Measurements from ENCODE around the gene CFAP74.
A peak's percentile ranks its signal among the peaks of the same experiment; 100 is the strongest.

CFAP74 gene

DNA sequence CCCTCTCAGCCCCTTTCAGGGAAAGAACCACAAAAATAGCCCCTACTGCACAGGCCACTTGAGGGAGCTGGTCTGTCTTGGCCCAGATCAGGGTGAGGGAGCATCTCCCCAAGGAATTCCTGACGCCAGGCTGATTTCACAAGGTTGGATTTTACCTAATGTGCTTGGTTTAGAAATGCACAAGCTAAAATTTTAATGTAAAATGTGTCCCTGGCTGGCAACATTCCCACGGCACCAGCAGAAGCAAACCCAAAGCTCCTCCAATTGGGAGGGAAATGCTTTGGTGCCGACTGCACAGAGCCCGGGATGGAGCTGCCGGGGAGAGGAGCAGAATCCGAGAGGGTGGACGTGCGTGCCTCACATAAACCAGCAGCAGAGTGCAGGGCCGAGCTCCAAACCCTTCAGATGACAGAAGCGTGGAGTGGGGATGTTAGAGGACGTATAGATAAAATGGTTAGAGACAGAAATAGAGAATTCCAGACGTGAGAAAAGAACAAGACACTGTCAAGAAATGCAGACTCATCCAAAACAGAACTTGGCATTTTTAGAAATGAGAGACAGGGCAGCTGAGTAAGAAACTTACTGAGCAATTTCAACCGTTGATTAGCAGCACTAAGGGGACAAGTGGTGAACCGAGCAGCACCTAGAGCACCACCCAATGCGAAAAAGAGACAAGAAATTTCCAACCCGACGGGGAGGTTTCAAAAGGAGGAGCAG, 42.9 kb downstream of the CFAP74 start:
- H3K4me3 ChIP-seq (ENCODE audit: low read length): no peak overlapping the region
- TF ChIP-seq, protein P1, sequence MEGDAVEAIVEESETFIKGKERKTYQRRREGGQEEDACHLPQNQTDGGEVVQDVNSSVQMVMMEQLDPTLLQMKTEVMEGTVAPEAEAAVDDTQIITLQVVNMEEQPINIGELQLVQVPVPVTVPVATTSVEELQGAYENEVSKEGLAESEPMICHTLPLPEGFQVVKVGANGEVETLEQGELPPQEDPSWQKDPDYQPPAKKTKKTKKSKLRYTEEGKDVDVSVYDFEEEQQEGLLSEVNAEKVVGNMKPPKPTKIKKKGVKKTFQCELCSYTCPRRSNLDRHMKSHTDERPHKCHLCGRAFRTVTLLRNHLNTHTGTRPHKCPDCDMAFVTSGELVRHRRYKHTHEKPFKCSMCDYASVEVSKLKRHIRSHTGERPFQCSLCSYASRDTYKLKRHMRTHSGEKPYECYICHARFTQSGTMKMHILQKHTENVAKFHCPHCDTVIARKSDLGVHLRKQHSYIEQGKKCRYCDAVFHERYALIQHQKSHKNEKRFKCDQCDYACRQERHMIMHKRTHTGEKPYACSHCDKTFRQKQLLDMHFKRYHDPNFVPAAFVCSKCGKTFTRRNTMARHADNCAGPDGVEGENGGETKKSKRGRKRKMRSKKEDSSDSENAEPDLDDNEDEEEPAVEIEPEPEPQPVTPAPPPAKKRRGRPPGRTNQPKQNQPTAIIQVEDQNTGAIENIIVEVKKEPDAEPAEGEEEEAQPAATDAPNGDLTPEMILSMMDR (conservative IDR thresholded peaks at IDR 0.05; ENCODE audit: low read depth, low read length): no peak
- DNase-seq (ENCODE audit: low read depth): no peak

- TF ChIP-seq, protein P1 (conservative IDR thresholded peaks at IDR 0.05; ENCODE audit: low read depth, low read length): peak; percentile 96
- peak overlapping the region; percentile 21 for H3K4me3 ChIP-seq (ENCODE audit: low read length)
- DNase-seq (ENCODE audit: low read depth): peak; percentile 56
Measured at GRCh38 chr1:1959840-1960479, 43.6 kb downstream of the CFAP74 start.

GRCh38 chr1:1959459-1959839, 44.1 kb downstream of the CFAP74 start:
- H3K4me3 ChIP-seq (ENCODE audit: low read length): no peak overlapping the region
- DNase-seq (ENCODE audit: low read depth): no peak
- TF ChIP-seq, protein P1 (conservative IDR thresholded peaks at IDR 0.05; ENCODE audit: low read depth, low read length): no peak

DNA sequence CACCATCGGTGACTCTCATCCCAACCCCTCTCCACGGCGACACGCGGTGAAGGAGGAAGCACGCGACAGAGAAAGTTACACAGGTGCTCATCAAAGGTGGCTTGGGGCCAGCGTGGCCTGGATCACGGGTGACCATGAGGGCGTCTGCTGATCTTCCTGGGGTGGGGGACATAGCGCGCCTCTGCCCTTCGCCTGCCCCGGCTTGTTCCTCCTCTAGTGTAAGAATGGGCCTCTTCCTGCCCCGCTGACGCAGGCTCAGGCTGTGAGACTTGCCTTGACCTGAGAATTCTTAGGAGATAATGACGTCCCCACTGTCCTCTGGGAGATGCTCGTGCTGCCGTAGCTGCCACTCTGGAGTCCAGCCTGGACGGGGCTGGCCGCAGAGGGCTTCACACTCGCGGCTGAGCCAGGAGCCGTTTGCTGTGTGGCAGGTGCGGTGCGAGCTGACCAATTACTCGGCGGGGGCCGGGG, 45.5 kb downstream of the CFAP74 start:
- no peak overlapping the region for H3K4me3 ChIP-seq (ENCODE audit: low read length)
- no peak for DNase-seq (ENCODE audit: low read depth)
- TF ChIP-seq, protein P1 (conservative IDR thresholded peaks at IDR 0.05; ENCODE audit: low read depth, low read length): no peak

DNA sequence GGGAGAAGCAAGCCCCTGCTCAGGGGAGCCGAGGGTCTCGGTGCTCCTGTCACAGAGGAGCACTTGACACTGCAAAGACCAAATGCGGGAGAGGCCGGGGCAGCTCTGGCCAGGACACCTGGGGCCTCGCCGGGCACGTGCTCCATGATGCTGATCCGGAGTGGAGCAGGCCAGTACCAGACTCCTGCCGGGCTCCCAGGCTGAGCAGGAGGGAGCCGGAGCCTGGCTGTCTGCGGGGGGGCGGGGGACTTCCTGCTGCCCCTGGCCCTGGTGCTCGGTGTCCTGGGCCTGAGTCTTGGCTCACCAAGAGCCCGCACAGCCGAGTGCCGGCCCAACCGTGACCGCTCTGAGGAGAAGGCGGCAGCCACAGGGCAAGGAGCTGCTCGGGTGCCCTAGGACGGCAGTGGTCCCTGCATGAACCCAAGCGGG, 46.0 kb downstream of the CFAP74 start:
- H3K4me3 ChIP-seq (ENCODE audit: low read length): no peak overlapping the region
- TF ChIP-seq, protein P1 (conservative IDR thresholded peaks at IDR 0.05; ENCODE audit: low read depth, low read length): no peak
- DNase-seq (ENCODE audit: low read depth): no peak

DNA sequence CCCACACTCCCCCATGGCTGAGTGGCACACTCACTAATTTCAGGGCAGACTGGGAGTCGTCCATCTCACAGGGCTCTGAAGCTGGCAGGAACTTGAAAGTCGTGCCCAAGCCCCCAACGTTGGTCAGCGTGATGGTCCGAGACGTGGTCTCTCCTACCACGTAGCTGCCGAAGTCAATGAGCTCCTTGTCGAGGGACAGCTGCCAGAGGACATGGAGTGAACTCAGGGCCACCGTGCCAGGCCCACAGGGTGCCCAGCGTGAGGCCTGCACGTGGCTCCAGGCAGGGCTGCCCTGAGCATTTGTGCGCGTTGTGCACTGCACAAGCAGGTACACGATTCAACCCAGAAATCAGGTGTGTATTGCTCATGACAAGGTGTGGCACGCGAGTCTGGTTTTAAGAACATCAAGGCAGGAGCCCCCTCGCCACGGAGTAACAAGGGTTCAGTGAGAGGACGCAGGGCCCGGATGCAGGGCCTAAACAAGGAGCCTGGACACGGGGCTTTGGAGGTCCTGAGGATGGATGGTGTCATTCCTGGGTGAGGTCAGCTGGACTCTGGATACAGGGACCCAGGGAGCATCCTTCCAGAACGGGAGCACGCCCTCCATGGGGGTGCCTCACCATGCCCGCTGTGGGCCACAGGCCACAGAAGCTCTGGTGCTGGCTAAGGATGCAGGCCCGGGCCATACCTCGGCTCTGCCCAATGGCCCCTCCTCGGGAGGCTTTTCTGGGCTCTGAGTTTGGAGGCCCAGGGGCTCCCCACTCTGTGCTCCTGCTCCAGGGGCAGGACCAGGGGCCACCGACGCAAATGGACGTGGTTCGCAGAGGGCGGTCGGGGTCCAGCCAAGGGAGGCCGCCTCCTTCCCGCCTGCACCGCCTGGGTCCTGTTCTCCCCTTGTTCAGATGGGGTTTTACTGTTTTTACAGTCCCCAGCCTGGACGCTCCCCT, 46.7 kb downstream of the CFAP74 start:
- TF ChIP-seq, protein P1 (conservative IDR thresholded peaks at IDR 0.05; ENCODE audit: low read depth, low read length): no peak
- H3K4me3 ChIP-seq (ENCODE audit: low read length): no peak overlapping the region
- no peak for DNase-seq (ENCODE audit: low read depth)

Data from retinal pigment epithelial cell (primary cell).